Measurements from ENCODE around the gene WNT9B. TPM values are rescaled to one million over a fixed set of nuclear protein-coding genes. Genes with fewer than 3 reads are reported as not detected.

WNT9B gene
- polyA plus RNA-seq, 1 donor from 2014 or later = not detected

- Histone ChIP-seq H3K27ac (ENCODE audit: low read length) (no peak overlapping the region), H3F3A (ENCODE audit: insufficient read depth, low read length, poor library complexity, severe bottlenecking) (no peaks in the 10 kb centered on the region), H3K9me3 (ENCODE audit: low read length) (no peaks in the 10 kb centered on the region), H3K9me2 (ENCODE audit: insufficient read depth, low read length) (no peaks in the 10 kb centered on the region), H3K27me3 (ENCODE audit: insufficient read depth, low read depth, low read length) (peaks cover 44% of the 10 kb centered on the region), H3K79me2 (replicated peaks; ENCODE audit: insufficient read depth, low read length) (no peaks in the 10 kb centered on the region), H3K4me3 (ENCODE audit: low read length) (no peak overlapping the region), H3K4me2 (ENCODE audit: low read length) (no peak overlapping the region), H3K36me3 (ENCODE audit: insufficient read depth, low read length) (no peaks in the 10 kb centered on the region), H3K9ac (ENCODE audit: low read length) (no peak overlapping the region), H4K20me1 (ENCODE audit: insufficient read depth) (no peaks in the 10 kb centered on the region), H2AFZ (ENCODE audit: low read depth, low read length) (no peak overlapping the region)
- TF ChIP-seq REST (IDR thresholded peaks at IDR 0.05; ENCODE audit: borderline replicate concordance) = no peak
- no peak for TF ChIP-seq CTCF (IDR thresholded peaks at IDR 0.05; ENCODE audit: poor library complexity, severe bottlenecking)
- no peak for TF ChIP-seq EZH2 (IDR thresholded peaks at IDR 0.05; ENCODE audit: borderline replicate concordance, insufficient read depth, low read length, poor library complexity, severe bottlenecking)
- no peak for TF ChIP-seq RAD21 (conservative IDR thresholded peaks at IDR 0.05)
- TF ChIP-seq TAF1 (IDR thresholded peaks at IDR 0.05; ENCODE audit: low read depth) = no peak
- TF ChIP-seq MXI1 (conservative IDR thresholded peaks at IDR 0.05; ENCODE audit: poor library complexity, severe bottlenecking) = no peak
- TF ChIP-seq SMC3 (conservative IDR thresholded peaks at IDR 0.05; ENCODE audit: poor library complexity) = no peak
- TF ChIP-seq EP300 (conservative IDR thresholded peaks at IDR 0.05; ENCODE audit: poor library complexity, severe bottlenecking) = no peak
- no peak for TF ChIP-seq POLR2AphosphoS5 (IDR thresholded peaks at IDR 0.05)
Observed at GRCh38 chr17:46854948-46855347, 3.6 kb downstream of the WNT9B start.

GRCh38 chr17:46857600-46857999 is 6.2 kb downstream of the WNT9B start:
- Histone ChIP-seq H3K9me2 (ENCODE audit: insufficient read depth, low read length) (no peaks in the 10 kb centered on the region), H3K9ac (ENCODE audit: low read length) (no peak overlapping the region), H3K36me3 (ENCODE audit: insufficient read depth, low read length) (no peaks in the 10 kb centered on the region), H3K79me2 (replicated peaks; ENCODE audit: insufficient read depth, low read length) (no peaks in the 10 kb centered on the region), H3F3A (ENCODE audit: insufficient read depth, low read length, poor library complexity, severe bottlenecking) (no peaks in the 10 kb centered on the region), H2AFZ (ENCODE audit: low read depth, low read length) (no peak overlapping the region), H3K4me3 (ENCODE audit: low read length) (no peak overlapping the region), H3K9me3 (ENCODE audit: low read length) (no peaks in the 10 kb centered on the region), H3K27ac (ENCODE audit: low read length) (no peak overlapping the region), H4K20me1 (ENCODE audit: insufficient read depth) (no peaks in the 10 kb centered on the region), H3K4me2 (ENCODE audit: low read length) (no peak overlapping the region), H3K27me3 (ENCODE audit: insufficient read depth, low read depth, low read length) (peaks cover 19% of the 10 kb centered on the region)
- no peak for TF ChIP-seq TAF1 (IDR thresholded peaks at IDR 0.05; ENCODE audit: low read depth)
- TF ChIP-seq EZH2 (IDR thresholded peaks at IDR 0.05; ENCODE audit: borderline replicate concordance, insufficient read depth, low read length, poor library complexity, severe bottlenecking) = no peak
- TF ChIP-seq RAD21 (conservative IDR thresholded peaks at IDR 0.05) = no peak
- TF ChIP-seq MXI1 (conservative IDR thresholded peaks at IDR 0.05; ENCODE audit: poor library complexity, severe bottlenecking) = no peak
- TF ChIP-seq EP300 (conservative IDR thresholded peaks at IDR 0.05; ENCODE audit: poor library complexity, severe bottlenecking) = no peak
- no peak for TF ChIP-seq POLR2AphosphoS5 (IDR thresholded peaks at IDR 0.05)
- no peak for TF ChIP-seq CTCF (IDR thresholded peaks at IDR 0.05; ENCODE audit: poor library complexity, severe bottlenecking)
- no peak for TF ChIP-seq REST (IDR thresholded peaks at IDR 0.05; ENCODE audit: borderline replicate concordance)
- no peak for TF ChIP-seq SMC3 (conservative IDR thresholded peaks at IDR 0.05; ENCODE audit: poor library complexity)
